Dermis blood vessel endothelial cell (primary cell): Measurements from ENCODE around the gene ZNF189. TPM values are rescaled to one million over a fixed set of nuclear protein-coding genes. Genes with fewer than 3 reads are reported as not detected.
A peak's percentile ranks its signal among the peaks of the same experiment; 100 is the strongest.

Experiments
- DNase-seq: peaks from one replicate; pipeline ENCODE4 v3.0.0; 2010
- total RNA-seq: library from RNA; depleted of rRNA; stranded (reverse); fragments of >200 nt; gene quantifications from 2 replicates; pipeline ENCODE4 v1.2.3, GENCODE V29; 2014

Gene ZNF189
- total RNA-seq, 1 donor from 2014 or later: 31.3 TPM

GRCh38 chr9:101453776-101454570 is 55.3 kb downstream of the ZNF189 start:
- DNase-seq: no peak

- peak; percentile 19 for DNase-seq
Observed at GRCh38 chr9:101455656-101456240, 57.1 kb downstream of the ZNF189 start.

GRCh38 chr9:101457003-101457402 is 58.4 kb downstream of the ZNF189 start:
- DNase-seq: no peak

GRCh38 chr9:101458963-101459631 is 60.4 kb downstream of the ZNF189 start:
- peak; percentile 80 for DNase-seq

Other genes with a start within 250 kb of the ZNF189 start
- not detected in 2 replicates for gene BAAT, start 13.8 kb upstream of the ZNF189 start, total RNA-seq
- gene MRPL50, start 233 bp upstream of the ZNF189 start, total RNA-seq: 15.5 and 19.4 TPM in 2 replicates
- gene ALDOB, start 36.9 kb downstream of the ZNF189 start, total RNA-seq: under 0.01 TPM in 1 of 2 replicates, not detected in the other
- gene RNF20, start 135.0 kb downstream of the ZNF189 start, total RNA-seq: 36.8 and 42.5 TPM in 2 replicates
- gene PPP3R2, start 196.1 kb downstream of the ZNF189 start, total RNA-seq: not detected in 2 replicates